ENCODE measurements around the gene GNPTAB. TPM values are rescaled to one million over a fixed set of nuclear protein-coding genes. Genes with fewer than 3 reads are reported as not detected.

The GNPTAB gene
- total and polyA plus RNA-seq, 2 of the 4 experiments (the other 2 are of a cell fraction), result 16.0 to 24.2 TPM

DNA sequence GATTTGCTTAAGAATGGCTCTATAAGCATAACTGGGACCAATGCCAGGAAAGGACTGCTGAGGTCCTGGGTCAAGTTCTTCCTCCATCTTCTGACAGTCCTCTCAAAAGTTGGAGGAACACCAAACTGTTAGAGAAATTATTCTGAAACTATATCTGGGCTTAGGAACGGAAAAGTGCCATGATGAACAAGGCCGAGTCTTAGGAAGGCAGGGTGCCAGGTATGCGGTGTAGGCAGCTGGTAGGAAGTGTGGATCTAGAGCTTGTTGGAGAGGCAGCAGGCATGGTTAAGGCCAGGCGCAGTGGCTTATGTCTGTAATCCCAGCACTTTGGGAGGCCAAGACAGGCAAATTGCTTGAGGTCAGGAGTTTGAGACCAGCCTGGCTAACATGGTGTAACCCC, 7.7 kb downstream of the GNPTAB start:
- Histone ChIP-seq H4K20me1 (ENCODE audit: insufficient read depth, low read length) (peaks cover 5% of the 10 kb centered on the region), H3K4me3 (ENCODE audit: insufficient read depth, low read depth, low read length) (no peak overlapping the region), H4K91ac (ENCODE audit: insufficient read depth, low read depth, low read length) (no peak overlapping the region), H3K56ac (ENCODE audit: extremely low read depth, insufficient read depth, low read length) (no peak overlapping the region), H3K9me1 (ENCODE audit: insufficient read depth, low read length) (no peaks in the 10 kb centered on the region), H3K4me2 (ENCODE audit: low read depth, low read length) (no peak overlapping the region), H2BK120ac (ENCODE audit: low read depth, low read length) (no peak overlapping the region), H3K9me3 (ENCODE audit: control insufficient read depth, insufficient read depth, low read length) (no peaks in the 10 kb centered on the region), H2AFZ (replicated peaks; ENCODE audit: low read length, poor library complexity) (no peak overlapping the region), H3K27ac (ENCODE audit: insufficient read depth, low read length) (no peak overlapping the region), H3K27me3 (ENCODE audit: control insufficient read depth, insufficient read depth, low read length) (no peaks in the 10 kb centered on the region), H3K36me3 (ENCODE audit: control insufficient read depth, insufficient read depth, low read length) (no peaks in the 10 kb centered on the region; the same call in 1 of the 2 replicates), H2BK5ac (ENCODE audit: low read depth, low read length, poor library complexity, severe bottlenecking) (no peak overlapping the region), H3K9ac (ENCODE audit: low read depth, low read length) (no peak overlapping the region), H3K79me1 (ENCODE audit: low read depth in 1 of 2, low read length in 2 of 2) (peaks cover 11 to 29% of the 10 kb centered on the region in 2 experiments), H4K8ac (ENCODE audit: low read depth in 2 of 2, low read length in 2 of 2) (no peak overlapping the region), H3K23ac (ENCODE audit: low read depth, low read length) (no peak overlapping the region), H2AK9ac (replicated peaks; ENCODE audit: low read depth, low read length, poor library complexity) (no peak overlapping the region), H3K4me1 (ENCODE audit: control insufficient read depth, insufficient read depth, low read length) (no peaks in the 10 kb centered on the region; the same call in 1 of the 2 replicates), H2AK5ac (ENCODE audit: low read depth, low read length) (no peak overlapping the region), H3K14ac (replicated peaks; ENCODE audit: low read depth, low read length) (no peak overlapping the region), H2BK20ac (ENCODE audit: low read depth, low read length) (no peak overlapping the region), H4K5ac (ENCODE audit: low read depth, low read length) (no peak overlapping the region), H3K18ac (ENCODE audit: low read depth, low read length) (no peak overlapping the region), H2BK15ac (ENCODE audit: low read depth, low read length) (no peak overlapping the region), H3K4ac (ENCODE audit: low read depth, low read length) (no peak overlapping the region)
- BruUV-seq (replicated peaks), result no TSS peak
- DNase-seq (no peak), ATAC-seq (ENCODE audit: low read depth) (no peak)
- ChIA-PET CTCF (interaction anchor here (0.7 to 1.0 kb wide), 2 partner anchors 48 to 56 kb away, joined by 3 read pairs; no protein-coding TSS in a partner anchor), POLR2A (ENCODE audit: unreplicated experiment) (no interaction called here)
- dilution Hi-C loops (cut with HindIII; ENCODE audit: low sequenced_read_pairs, unreplicated experiment) (no loop called here), in situ Hi-C loops (cut with MboI; ENCODE audit: low sequenced_read_pairs) (no loop called here), intact Hi-C loops (cut with micrococcal nuclease) (no loop called here)
- TF ChIP-seq CHD1 (IDR thresholded peaks at IDR 0.05; ENCODE audit: low read depth, low read length), result no peak
- TF ChIP-seq NFE2L2 (IDR thresholded peaks at IDR 0.05; ENCODE audit: low read depth, low read length), result no peak
- WGBS, 2 experiments (ENCODE audit: extremely low coverage in 2 of 2, insufficient read length in 1 of 2), result no CpG with 5 or more reads among the region's 4 CpGs
